HG03571 (cell line): ENCODE data around the gene DALRD3.

Source experiments
- ATAC-seq: cut with Tn5 transposase; IDR thresholded peaks from one replicate; pipeline ENCODE4 v1.9.1; 2021; ENCODE audit not compliant: unreplicated experiment

Gene DALRD3

GRCh38 chr3:48982686-48983085 lies 35.7 kb downstream of the DALRD3 start:
- ATAC-seq = no peak

DNA sequence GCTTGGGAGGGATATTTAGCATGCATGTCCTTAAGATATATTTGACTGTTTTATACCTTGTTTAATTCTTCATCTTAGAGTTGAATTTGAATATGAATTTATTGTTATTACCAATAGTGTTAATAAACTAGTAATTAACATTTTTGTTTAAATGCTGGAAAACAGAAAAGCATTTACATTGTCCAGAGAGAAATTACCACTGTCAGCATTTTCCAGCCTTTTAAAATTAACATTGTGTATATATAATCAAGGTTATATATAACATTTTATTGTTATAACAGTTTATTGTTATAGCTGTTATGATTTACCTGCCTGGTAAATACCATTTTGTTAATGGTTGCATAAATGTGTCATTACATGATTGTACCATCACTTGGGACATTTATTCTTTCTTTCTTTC lies 36.4 kb downstream of the DALRD3 start:
- no peak for ATAC-seq

- ATAC-seq = no peak
These were observed 38.1 kb downstream of the DALRD3 start for GRCh38 chr3:48980295-48980694.

- ATAC-seq = no peak
These were observed 38.9 kb downstream of the DALRD3 start for GRCh38 chr3:48979451-48979850.

- ATAC-seq = no peak
These were observed 44.1 kb downstream of the DALRD3 start for GRCh38 chr3:48974076-48974864.

DNA sequence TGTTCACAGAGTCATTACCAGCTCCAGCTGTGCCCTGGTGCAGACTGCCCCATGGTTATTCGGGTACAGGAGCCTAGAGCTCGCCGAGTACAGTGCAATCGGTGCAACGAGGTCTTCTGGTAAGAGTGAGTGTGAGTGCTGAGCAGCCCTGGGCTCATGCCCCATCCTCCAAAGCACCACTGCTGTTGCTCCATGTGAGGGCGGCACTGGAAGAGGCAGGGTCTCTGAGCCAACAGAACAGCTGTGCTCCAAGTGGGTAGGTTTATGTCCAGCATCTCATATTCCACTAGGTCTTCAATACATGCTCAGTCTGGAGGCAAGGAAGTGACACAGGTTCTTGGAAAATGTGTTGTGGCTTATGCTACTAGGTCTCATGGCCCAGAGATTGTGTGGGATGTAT lies 47.8 kb downstream of the DALRD3 start:
- ATAC-seq = no peak

GRCh38 chr3:48966876-48967361 lies 51.5 kb downstream of the DALRD3 start:
- no peak for ATAC-seq

GRCh38 chr3:48966367-48966766 lies 52.0 kb downstream of the DALRD3 start:
- ATAC-seq = no peak
